Activated naive CD4-positive, alpha-beta T cell treated with anti-CD3 and anti-CD28 coated beads, Interleukin-2, amount 50 U/mL, for 24 hours (primary cell): ENCODE measurements around the gene LRRC19.

Source experiments
- H3K27ac Mint-ChIP-seq: one replicate; pipeline ENCODE4 v1.8.0; 2021; ENCODE audit warnings: mild to moderate bottlenecking, mixed read lengths
- H3K27me3 Mint-ChIP-seq: one replicate; pipeline ENCODE4 v1.8.0; 2021; ENCODE audit warnings: mixed read lengths
- H3K36me3 Mint-ChIP-seq: one replicate; pipeline ENCODE4 v1.8.0; 2021; ENCODE audit warnings: mixed read lengths
- H3K4me1 Mint-ChIP-seq: one replicate; pipeline ENCODE4 v1.8.0; 2021; ENCODE audit warnings: mixed read lengths
- H3K4me3 Mint-ChIP-seq: one replicate; pipeline ENCODE4 v1.8.0; 2021; ENCODE audit warnings: mild to moderate bottlenecking, mixed read lengths
- H3K9me3 Mint-ChIP-seq: one replicate; pipeline ENCODE4 v1.8.0; 2021; ENCODE audit warnings: mixed read lengths

The LRRC19 gene

DNA sequence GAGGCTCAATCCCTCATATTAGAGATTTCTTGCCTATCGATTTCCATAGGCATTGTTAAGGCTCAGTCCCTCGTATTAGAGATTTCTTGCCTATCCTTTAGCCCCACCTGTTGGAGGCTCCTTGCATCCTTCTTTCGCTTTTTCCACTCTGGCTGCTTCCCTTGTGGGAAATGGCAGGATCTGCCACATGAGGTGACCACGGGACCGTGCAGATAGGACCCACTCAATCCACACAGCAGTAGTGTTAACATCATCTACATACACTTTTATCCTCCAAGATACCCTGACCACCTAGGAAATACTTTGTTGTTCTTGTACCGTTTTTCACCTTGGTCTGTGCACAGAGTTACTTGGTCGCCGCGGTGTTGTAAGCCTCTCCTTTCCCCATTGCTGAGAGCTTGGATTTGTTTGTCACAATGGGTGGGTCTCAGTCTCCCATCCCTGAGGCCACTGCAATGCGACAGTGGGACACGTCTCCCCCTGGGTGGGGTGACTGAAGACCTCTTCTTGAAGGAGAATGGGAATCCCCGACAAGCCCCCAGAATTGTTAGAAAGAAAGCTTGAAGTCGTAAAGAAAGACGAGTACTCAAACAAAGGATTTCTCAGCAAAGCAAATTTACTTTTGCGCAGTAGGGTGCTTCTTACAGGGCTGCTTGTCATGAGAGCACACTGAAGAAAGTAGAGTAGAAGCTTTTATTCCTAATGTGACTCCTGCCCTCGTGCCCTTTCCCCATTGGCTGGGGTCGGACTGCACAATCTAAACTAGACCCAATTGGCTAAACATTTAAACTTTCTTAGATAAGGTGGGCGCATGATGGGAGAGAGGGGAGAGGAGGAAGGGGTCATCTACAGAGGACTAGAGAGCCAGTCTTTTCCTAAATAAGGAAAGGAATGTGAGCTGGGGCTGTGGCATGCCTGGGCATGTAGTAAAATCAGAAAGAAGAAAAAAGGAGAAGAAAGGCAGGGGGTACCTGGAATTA lies 29.5 kb downstream of the LRRC19 start:
- H3K4me3 Mint-ChIP-seq, result no peak overlapping the region
- peaks cover 4% of the 10 kb centered on the region for H3K36me3 Mint-ChIP-seq
- no peaks in the 10 kb centered on the region for H3K27me3 Mint-ChIP-seq
- H3K9me3 Mint-ChIP-seq, result no peaks in the 10 kb centered on the region
- H3K27ac Mint-ChIP-seq, result peak overlapping the region; percentile 10
- no peaks in the 10 kb centered on the region for H3K4me1 Mint-ChIP-seq

DNA sequence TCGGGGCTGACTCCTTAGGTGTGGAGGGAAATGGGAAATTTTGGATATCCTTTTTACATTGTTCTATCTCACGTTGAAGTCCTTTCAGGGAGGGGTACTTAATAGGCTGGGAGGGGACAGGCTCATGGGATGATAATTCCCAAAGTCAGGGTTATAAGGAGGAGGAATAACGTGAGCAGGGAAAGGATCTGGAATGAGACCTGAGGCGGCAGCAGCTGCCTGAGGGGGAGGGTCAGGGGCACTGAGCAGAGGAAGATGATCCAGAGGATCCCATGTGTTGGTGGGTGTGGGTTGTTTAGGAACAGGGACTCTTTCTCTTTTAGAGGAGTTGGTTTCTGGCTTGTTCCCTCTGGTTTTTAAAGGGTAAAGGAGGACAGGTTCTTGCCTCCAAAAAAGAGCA lies 30.5 kb downstream of the LRRC19 start:
- Mint-ChIP-seq H3K27ac (no peak overlapping the region), H3K4me1 (no peaks in the 10 kb centered on the region), H3K9me3 (peaks cover 2% of the 10 kb centered on the region), H3K36me3 (peaks cover 9% of the 10 kb centered on the region), H3K27me3 (no peaks in the 10 kb centered on the region), H3K4me3 (no peak overlapping the region)

DNA sequence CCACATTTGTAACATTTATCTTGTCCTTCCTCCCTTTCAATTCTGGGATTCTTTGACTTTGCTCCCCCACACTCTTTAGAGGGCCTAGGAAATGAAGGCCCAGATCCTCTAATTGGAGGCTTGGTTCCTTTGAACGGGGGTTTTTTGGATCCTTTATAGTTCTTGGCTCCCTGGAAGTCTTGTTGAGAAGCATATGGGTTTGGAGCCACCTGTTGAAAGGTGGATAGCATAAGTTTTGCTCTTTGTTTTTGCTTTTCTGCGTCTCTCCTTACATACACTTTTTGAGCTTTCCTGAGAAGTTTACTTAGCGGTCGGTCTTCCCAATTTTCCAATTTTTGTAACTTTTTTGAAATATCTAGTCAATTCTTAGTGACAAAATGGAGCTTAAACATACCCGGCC lies 31.5 kb downstream of the LRRC19 start:
- Mint-ChIP-seq H3K27ac (no peak overlapping the region), H3K4me1 (peaks cover under 1% of the 10 kb centered on the region), H3K4me3 (no peak overlapping the region), H3K9me3 (peaks cover 9% of the 10 kb centered on the region), H3K27me3 (no peaks in the 10 kb centered on the region), H3K36me3 (peaks cover 12% of the 10 kb centered on the region)

DNA sequence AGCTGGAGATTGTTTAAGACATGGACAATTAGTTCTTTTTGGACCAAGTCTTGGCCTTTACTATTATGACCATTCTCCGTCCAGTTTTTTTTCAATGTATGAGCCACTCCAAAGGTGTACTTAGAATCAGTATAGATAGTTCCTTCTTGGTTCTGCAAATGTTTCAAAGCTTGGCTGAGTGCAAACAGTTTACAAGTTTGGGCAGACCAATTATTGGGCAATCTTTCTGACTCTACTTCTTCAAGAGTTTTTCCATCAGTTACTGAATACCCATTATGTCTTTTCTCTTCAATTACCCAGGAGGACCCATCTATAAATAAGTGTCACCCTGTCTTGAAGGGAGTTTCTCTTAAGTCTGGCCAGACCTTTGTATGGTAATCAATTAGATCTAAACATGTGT lies 33.8 kb downstream of the LRRC19 start:
- H3K27me3 Mint-ChIP-seq, result no peaks in the 10 kb centered on the region
- no peak overlapping the region for H3K4me3 Mint-ChIP-seq
- no peak overlapping the region for H3K27ac Mint-ChIP-seq
- H3K4me1 Mint-ChIP-seq, result peaks cover 9% of the 10 kb centered on the region
- peaks cover 9% of the 10 kb centered on the region for H3K9me3 Mint-ChIP-seq
- H3K36me3 Mint-ChIP-seq, result peaks cover 18% of the 10 kb centered on the region

DNA sequence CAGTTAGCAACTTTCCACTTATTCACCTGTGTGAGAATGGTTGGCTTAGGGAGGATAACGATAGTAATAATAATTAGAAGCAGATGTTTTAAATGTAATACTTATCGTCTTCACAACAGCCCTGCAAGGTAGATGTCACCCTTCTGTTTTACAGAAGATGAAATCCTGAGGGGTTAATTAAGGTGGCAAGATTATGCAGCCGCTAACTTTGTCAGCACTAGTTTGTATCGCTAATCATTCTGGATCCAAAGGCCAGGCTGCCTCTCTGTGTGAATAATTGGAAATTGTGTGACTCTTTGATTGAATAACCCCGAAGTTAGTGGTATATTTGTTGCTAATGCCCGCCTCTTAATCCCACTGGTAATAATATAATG lies 48.6 kb downstream of the LRRC19 start:
- Mint-ChIP-seq H3K9me3 (no peaks in the 10 kb centered on the region), H3K4me3 (peak overlapping the region; percentile 95), H3K27ac (peak overlapping the region; percentile 25), H3K4me1 (peaks cover 49% of the 10 kb centered on the region), H3K27me3 (no peaks in the 10 kb centered on the region), H3K36me3 (peaks cover 4% of the 10 kb centered on the region)

DNA sequence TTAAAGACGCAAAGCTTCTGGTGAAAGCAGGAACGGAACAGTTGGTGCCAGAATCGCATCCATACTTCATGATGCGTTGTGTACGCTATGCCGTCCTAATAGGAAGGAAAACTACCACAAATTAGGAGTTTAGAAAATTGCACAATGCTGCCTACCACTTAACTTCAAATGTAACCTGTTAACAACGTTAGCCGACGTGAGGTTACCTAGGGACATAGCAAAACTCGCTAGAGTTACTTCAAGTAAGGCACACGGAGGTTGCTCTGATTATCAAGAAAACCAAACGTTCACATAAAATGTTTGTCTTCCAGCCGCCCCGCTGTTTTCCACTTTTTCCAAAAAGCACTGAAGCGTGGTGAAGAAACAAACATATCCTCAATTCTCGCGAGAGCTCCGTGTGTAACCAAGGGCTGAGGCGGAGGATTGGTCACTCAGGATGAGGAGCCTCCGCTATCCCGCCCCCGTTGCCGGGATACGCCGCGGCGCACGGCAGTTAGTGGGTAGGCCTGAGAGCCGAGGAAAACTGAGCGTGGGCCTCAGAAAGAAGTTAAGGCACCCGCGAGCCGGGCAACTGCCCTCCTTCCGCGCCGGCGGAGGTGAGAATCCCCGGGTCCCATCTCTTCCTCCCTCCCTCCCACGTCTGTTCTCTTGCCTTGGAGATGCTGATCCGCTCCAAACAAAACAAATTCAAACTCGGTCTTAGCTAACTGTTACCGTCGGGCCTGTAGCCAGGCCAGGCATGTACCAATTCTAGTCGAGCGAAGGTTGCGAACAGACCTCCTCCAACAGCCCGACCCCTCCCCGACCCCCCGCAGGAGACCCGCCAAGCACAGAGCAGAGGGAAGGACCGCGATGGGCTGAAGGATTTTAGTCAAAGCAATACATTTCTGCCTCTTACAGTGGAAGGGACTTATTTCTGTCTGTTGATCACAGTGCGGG lies 49.3 kb downstream of the LRRC19 start, which contains the start of gene IFT74:
Gene IFT74 (plus strand): TSS at position 492 of the 939 bp plus-strand sequence. CDS start 5,556 bp downstream, outside the sequence.
- Mint-ChIP-seq H3K36me3 (no peaks in the 10 kb centered on the region), H3K4me3 (peak within 1 kb of the TSS; percentile 95), H3K27me3 (no peaks in the 10 kb centered on the region), H3K27ac (peak within 1 kb of the TSS; percentile 93), H3K9me3 (no peaks in the 10 kb centered on the region), H3K4me1 (peaks cover 44% of the 10 kb centered on the region)

DNA sequence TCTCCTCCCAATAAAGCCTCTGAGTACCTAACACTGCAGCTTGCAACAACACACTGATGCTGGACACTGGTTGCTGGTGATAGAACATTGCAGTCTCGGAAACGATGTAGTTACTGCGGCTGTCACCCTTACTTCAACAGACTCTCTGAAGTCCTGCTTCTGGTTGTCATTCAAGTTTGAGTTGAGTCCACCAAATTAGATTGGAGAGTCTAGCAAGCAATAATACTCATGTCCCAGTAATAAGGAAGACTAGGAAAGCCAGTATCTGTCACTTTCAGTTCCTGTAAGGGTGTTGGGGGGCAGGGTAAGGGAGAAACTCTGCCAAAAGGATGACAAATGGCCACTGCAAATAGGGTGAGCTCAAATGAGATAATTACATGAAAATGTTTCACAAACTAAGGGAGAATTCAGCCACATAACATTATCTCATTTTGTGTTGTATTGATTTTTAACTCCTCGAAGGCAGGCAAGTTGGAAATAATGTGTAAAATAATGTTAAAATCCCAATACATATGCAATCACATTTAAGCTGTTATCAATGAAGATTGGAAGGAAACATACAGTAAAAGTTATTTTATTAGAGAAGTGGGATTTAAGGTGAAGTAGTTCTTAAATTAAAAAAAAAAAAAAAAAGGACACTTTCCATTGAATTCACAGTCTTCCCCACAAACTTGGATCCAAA lies 50.1 kb downstream of the LRRC19 start:
- Mint-ChIP-seq H3K9me3 (no peaks in the 10 kb centered on the region), H3K36me3 (no peaks in the 10 kb centered on the region), H3K4me3 (peak overlapping the region; percentile 95), H3K27ac (peak overlapping the region; percentile 93), H3K27me3 (no peaks in the 10 kb centered on the region), H3K4me1 (peaks cover 44% of the 10 kb centered on the region)

DNA sequence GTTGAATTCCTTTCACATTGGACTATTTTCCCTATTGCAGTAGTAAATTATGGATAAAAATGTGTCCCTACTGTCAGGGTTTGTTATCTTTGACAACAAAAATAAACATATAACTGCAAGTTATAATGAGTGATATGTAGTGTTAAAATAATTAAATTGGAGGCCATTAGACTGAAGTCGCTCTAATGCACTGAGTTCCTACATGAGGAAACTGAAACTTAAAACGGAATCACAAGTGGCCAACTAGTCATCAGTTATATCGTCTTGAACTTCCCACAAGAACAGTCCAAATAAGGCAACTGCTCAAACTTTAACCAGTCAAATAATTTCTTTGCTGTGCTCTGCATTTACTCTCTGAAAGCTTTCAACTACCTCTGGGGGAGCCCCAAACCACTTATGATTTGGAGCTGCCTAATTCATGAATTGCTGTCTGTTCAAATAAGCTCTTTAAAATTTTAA lies 51.4 kb downstream of the LRRC19 start:
- Mint-ChIP-seq H3K9me3 (no peaks in the 10 kb centered on the region), H3K36me3 (no peaks in the 10 kb centered on the region), H3K27me3 (no peaks in the 10 kb centered on the region), H3K4me1 (peaks cover 44% of the 10 kb centered on the region), H3K4me3 (no peak overlapping the region), H3K27ac (peak overlapping the region; percentile 81)

DNA sequence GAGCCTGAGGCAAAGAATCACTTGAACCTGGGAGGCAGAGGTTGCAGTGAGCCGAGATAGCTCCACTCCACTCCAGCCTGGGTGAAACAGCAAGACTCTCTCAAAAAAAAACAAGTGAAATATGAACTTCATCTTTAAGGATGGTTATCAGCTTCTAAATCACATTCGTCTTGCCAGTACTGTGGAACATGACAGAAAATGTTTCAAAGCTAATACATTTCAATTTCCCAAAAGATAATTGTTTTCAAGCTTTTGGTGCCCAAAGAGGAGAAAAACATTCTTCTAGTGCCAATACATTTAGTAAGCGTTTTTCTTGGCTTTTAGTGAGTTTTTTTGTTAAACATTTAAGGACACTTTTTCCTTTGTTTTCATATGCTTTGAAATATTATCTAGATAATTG lies 53.7 kb downstream of the LRRC19 start:
- H3K4me1 Mint-ChIP-seq, result peaks cover 39% of the 10 kb centered on the region
- H3K27me3 Mint-ChIP-seq, result no peaks in the 10 kb centered on the region
- H3K4me3 Mint-ChIP-seq, result no peak overlapping the region
- no peaks in the 10 kb centered on the region for H3K9me3 Mint-ChIP-seq
- H3K27ac Mint-ChIP-seq, result no peak overlapping the region
- H3K36me3 Mint-ChIP-seq, result no peaks in the 10 kb centered on the region

DNA sequence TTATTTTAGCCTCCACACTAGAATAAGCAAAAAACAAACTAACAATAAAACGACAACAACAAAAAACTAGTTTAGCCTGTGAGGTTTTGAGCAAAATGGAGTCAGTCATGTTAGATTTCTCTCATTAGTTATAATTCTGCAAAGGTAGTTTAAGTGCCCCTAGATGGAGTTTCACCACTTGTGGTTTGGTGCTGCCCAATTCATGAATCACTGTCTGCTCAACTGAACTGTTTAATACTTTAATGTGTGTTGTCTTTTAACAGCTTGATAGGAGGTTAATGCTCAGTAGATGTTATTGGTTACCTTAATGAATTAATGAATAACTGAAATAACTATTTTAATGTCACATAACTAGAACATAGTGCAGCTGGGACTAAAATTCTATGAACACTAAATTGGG lies 55.0 kb downstream of the LRRC19 start:
- no peak overlapping the region for H3K4me3 Mint-ChIP-seq
- no peak overlapping the region for H3K27ac Mint-ChIP-seq
- H3K27me3 Mint-ChIP-seq, result no peaks in the 10 kb centered on the region

DNA sequence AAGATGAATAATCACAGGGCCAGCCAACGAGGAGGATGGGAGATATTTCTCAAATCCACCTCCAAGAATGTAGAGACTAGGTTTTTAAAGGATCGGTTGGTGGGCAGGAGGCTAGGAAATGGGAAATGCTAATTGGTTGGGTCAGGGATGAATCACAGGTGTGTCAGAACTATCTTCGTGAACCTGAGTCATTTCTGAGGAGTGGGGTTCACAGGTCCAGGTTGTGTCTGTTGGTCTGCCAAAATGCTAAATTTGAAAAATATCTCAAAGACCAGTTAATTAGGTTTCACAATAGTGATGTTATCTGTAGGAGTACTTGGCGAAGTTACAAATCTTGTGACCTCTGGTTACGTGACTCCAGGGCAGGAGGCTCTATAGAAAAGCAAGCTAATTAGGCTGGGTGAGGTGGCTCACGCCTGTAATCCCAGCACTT lies 55.8 kb downstream of the LRRC19 start:
- Mint-ChIP-seq H3K9me3 (no peaks in the 10 kb centered on the region), H3K27ac (no peak overlapping the region), H3K4me3 (no peak overlapping the region), H3K4me1 (peaks cover 34% of the 10 kb centered on the region), H3K27me3 (no peaks in the 10 kb centered on the region), H3K36me3 (no peaks in the 10 kb centered on the region)

More for the DNA sequence above, 55.0 kb downstream of the LRRC19 start:
- Mint-ChIP-seq H3K4me1 (peaks cover 35% of the 10 kb centered on the region), H3K9me3 (no peaks in the 10 kb centered on the region), H3K36me3 (no peaks in the 10 kb centered on the region)

DNA sequence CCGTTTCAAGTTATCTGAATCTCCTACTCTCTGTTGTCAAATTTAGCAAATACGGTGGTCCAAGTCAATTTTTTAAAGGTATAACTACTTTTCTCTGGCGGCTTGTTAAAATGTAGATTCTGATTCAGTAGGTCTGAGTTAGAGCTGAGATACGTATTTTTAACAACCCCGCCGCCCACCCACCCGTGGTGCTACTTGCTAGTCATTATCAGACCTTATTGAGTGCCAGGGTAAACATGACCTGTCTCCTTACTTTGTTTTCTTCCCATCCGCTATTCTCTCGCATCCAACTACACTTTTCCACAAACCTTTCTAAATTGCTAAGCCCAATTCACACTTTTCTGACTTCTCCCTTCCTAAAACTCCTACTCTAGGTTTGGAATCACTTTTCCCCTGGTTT lies 57.7 kb downstream of the LRRC19 start:
- H3K4me3 Mint-ChIP-seq, result peak overlapping the region; percentile 97
- H3K9me3 Mint-ChIP-seq, result no peaks in the 10 kb centered on the region
- no peaks in the 10 kb centered on the region for H3K27me3 Mint-ChIP-seq
- H3K27ac Mint-ChIP-seq, result peak overlapping the region; percentile 99
- H3K36me3 Mint-ChIP-seq, result no peaks in the 10 kb centered on the region
- H3K4me1 Mint-ChIP-seq, result peaks cover 45% of the 10 kb centered on the region

DNA sequence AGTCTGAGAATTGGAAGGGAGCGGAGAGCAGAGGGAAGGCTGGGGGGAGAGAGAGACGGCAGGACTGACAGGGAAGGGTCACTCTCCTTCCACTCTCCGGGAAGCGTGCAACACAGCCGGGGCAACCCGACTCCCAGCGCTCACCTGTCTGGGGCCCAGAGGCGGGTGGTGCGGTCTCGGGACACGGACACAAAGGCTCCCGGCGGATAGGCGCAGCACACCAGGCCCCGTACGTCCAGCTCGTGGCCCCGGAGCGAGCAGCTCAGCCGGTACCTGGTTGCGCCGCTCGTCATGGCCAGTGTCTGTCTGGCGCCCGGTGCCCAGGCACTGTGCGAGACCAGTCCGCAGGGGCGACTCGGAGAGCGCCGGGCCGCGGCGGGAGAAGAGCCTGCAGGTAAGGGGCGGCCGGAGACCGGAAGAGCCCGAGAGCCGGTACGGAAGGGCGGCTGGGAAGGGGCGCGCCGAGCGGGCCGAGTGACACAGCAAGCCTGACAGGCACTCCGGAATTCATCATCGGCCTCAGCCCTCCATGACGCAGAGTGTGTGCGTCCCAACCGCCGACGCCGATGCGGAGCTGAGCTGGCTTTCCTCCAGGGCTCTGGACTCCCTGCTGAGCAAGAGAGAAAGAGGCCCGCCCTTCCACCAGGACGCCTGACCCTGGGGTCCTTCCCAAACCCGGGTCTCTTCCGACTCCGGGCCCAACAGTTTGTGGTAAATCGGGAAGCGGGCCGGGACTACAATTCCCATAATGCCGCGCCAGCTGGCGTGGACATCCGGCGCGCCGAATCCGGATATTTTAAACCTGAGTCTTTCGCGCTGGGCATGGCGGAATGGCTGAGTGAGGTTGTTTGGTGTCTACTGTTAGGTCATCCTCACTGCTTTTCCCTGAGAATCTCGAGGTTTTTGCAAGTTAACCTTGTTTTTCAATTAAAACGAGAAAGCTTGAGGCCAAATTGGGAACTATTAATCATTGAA lies 58.4 kb downstream of the LRRC19 start, which contains the start of gene PLAA:
Gene PLAA (minus strand): TSS at position 490 of the 975 bp plus-strand sequence. CDS start 197 bp downstream, at position 293.
- peaks cover 52% of the 10 kb centered on the region for H3K4me1 Mint-ChIP-seq
- H3K9me3 Mint-ChIP-seq, result no peaks in the 10 kb centered on the region
- H3K4me3 Mint-ChIP-seq, result peak within 1 kb of the TSS; percentile 97
- H3K27me3 Mint-ChIP-seq, result no peaks in the 10 kb centered on the region
- peak within 1 kb of the TSS; percentile 99 for H3K27ac Mint-ChIP-seq
- peaks cover 3% of the 10 kb centered on the region for H3K36me3 Mint-ChIP-seq

DNA sequence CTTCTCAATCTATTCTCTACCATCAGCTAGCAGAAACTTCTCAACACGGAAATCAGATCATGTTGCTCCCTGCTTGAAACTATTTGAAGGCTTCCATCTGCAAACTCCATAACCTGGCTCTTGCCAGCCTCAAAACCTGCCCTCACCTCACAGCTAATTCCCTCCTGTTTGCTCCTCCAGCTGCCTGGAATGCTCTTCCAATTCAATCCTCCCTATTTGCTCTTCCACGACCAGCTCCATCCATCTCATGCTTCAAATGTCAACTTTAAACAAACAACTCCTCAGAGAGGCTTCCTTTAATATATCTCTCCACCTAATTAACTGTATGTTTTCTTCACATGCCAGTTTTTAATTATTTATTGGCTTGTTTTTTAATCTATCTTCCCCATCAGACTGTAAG lies 59.9 kb downstream of the LRRC19 start:
- H3K36me3 Mint-ChIP-seq, result peaks cover 6% of the 10 kb centered on the region
- no peak overlapping the region for H3K27ac Mint-ChIP-seq
- no peaks in the 10 kb centered on the region for H3K9me3 Mint-ChIP-seq
- H3K4me3 Mint-ChIP-seq, result peak overlapping the region; percentile 97
- no peaks in the 10 kb centered on the region for H3K27me3 Mint-ChIP-seq
- H3K4me1 Mint-ChIP-seq, result peaks cover 66% of the 10 kb centered on the region
